GM15510 (cell line): ENCODE results near the gene TRPM1.

Experiments
- POLR2A ChIP-seq: IDR thresholded peaks from 3 replicates; pipeline ENCODE4 v1.6.1; 2011; ENCODE audit warnings: borderline replicate concordance; ENCODE audit not compliant: insufficient read length; ENCODE audit errors: extremely low read depth

Gene TRPM1

GRCh38 chr15:31100738-31101137 is 787 bp downstream of the TRPM1 start:
- no peak for TF ChIP-seq POLR2A

- TF ChIP-seq POLR2A = no peak
Observed at GRCh38 chr15:31098953-31099740, 2.4 kb downstream of the TRPM1 start.

- TF ChIP-seq POLR2A = no peak
Observed at GRCh38 chr15:31098491-31098917, 3.0 kb downstream of the TRPM1 start.

- no peak for TF ChIP-seq POLR2A
Observed at GRCh38 chr15:31096563-31096962, 5.0 kb downstream of the TRPM1 start.

GRCh38 chr15:31091481-31091880 is 10.0 kb downstream of the TRPM1 start:
- no peak for TF ChIP-seq POLR2A

- no peak for TF ChIP-seq POLR2A
Observed at GRCh38 chr15:31090766-31091165, 10.8 kb downstream of the TRPM1 start.

GRCh38 chr15:31089368-31090047 is 12.0 kb downstream of the TRPM1 start:
- no peak for TF ChIP-seq POLR2A

GRCh38 chr15:31088672-31089367 is 12.7 kb downstream of the TRPM1 start:
- TF ChIP-seq POLR2A = no peak

GRCh38 chr15:31086344-31086743 is 15.2 kb downstream of the TRPM1 start:
- TF ChIP-seq POLR2A = no peak

- TF ChIP-seq POLR2A = no peak
Observed at GRCh38 chr15:31085359-31085758, 16.2 kb downstream of the TRPM1 start.

GRCh38 chr15:31084176-31084575 is 17.3 kb downstream of the TRPM1 start:
- no peak for TF ChIP-seq POLR2A

GRCh38 chr15:31083370-31083780 is 18.1 kb downstream of the TRPM1 start:
- no peak for TF ChIP-seq POLR2A

- TF ChIP-seq POLR2A = no peak
Observed at GRCh38 chr15:31082771-31083369, 18.7 kb downstream of the TRPM1 start.

- no peak for TF ChIP-seq POLR2A
Observed at GRCh38 chr15:31081588-31082250, 19.8 kb downstream of the TRPM1 start.
